Liver (tissue), 9 donors: ENCODE data around the gene MKNK1. TPM values are rescaled to one million over a fixed set of nuclear protein-coding genes. Genes with fewer than 3 reads are reported as not detected.

Experiments used
- DNase-seq: peaks from one replicate; pipeline ENCODE4 v3.0.0-alpha.2; 2017; ENCODE audit warnings: low spot score
- H3K27ac ChIP-seq, 2 donors: one replicate each; pipeline ENCODE4 v1.7.0; 2013; ENCODE audit warnings: inconsistent platforms in 2 of 2, low read length in 2 of 2, control low read depth in 1 of 2, low read depth in 1 of 2, mild to moderate bottlenecking in 1 of 2
- H3K27me3 ChIP-seq, 4 donors: one replicate each; pipeline versions ENCODE4 v1.6.1 to v1.7.0; 2013; ENCODE audit warnings: low read length in 3 of 4, inconsistent platforms in 1 of 4, mild to moderate bottlenecking in 1 of 4, moderate library complexity in 1 of 4; ENCODE audit not compliant: control insufficient read depth in 4 of 4, insufficient read depth in 4 of 4
- H3K36me3 ChIP-seq, 4 donors: one replicate each; pipeline versions ENCODE4 v1.6.1 to v1.7.0; 2013; ENCODE audit warnings: low read length in 3 of 4, mild to moderate bottlenecking in 3 of 4, low read depth in 1 of 4, moderate library complexity in 1 of 4; ENCODE audit not compliant: control insufficient read depth in 4 of 4, insufficient read depth in 3 of 4
- H3K4me1 ChIP-seq, 4 donors: one replicate each; pipeline versions ENCODE4 v1.6.1 to v1.7.0; 2013; ENCODE audit warnings: low read length in 3 of 4, mild to moderate bottlenecking in 3 of 4, moderate library complexity in 1 of 4; ENCODE audit not compliant: control insufficient read depth in 4 of 4, insufficient read depth in 4 of 4
- H3K4me3 ChIP-seq, 3 donors: one replicate each; pipeline versions ENCODE4 v1.6.1 to v1.7.0; 2013; ENCODE audit warnings: low read length in 3 of 3, control low read depth in 1 of 3, low read depth in 1 of 3, mild to moderate bottlenecking in 1 of 3
- H3K9ac ChIP-seq, 2 donors: one replicate each; pipeline ENCODE4 v1.7.0; 2013; ENCODE audit warnings: low read length in 2 of 2, mild to moderate bottlenecking in 2 of 2, moderate library complexity in 2 of 2, control low read depth in 1 of 2, low read depth in 1 of 2
- H3K9me3 ChIP-seq, 4 donors: one replicate each; pipeline versions ENCODE4 v1.6.1 to v1.7.0; 2013; ENCODE audit warnings: low read length in 3 of 4; ENCODE audit not compliant: control insufficient read depth in 4 of 4
- ATF3 ChIP-seq: IDR thresholded peaks from 2 replicates; pipeline ENCODE4 v1.6.1; 2016; ENCODE audit warnings: antibody characterized with exemption
- EGR1 ChIP-seq, 2 donors: IDR thresholded peaks; 2 replicates each; pipeline ENCODE4 v1.6.1; 2016 to 2018; ENCODE audit warnings: antibody characterized with exemption in 2 of 2, low read depth in 2 of 2
- FOXA1 ChIP-seq: IDR thresholded peaks from 2 replicates; pipeline ENCODE4 v1.6.1; 2016; ENCODE audit warnings: antibody characterized with exemption
- FOXA2 ChIP-seq: IDR thresholded peaks from 2 replicates; pipeline ENCODE4 v1.6.1; 2016; ENCODE audit warnings: antibody characterized with exemption
- GABPA ChIP-seq, 2 donors: IDR thresholded peaks in 1 of 2; conservative IDR thresholded peaks in 1 of 2; 2 replicates each; pipeline ENCODE4 v1.6.1; 2016; ENCODE audit warnings: antibody characterized with exemption in 2 of 2, mild to moderate bottlenecking in 1 of 2, moderate library complexity in 1 of 2
- HNF4A ChIP-seq, 2 donors: conservative IDR thresholded peaks; 2 replicates each; pipeline ENCODE4 v1.6.1; 2016; ENCODE audit warnings: antibody characterized with exemption in 2 of 2, mild to moderate bottlenecking in 2 of 2
- HNF4G ChIP-seq: IDR thresholded peaks from 2 replicates; pipeline ENCODE4 v1.6.1; 2016; ENCODE audit warnings: antibody characterized with exemption
- JUND ChIP-seq, 2 donors: IDR thresholded peaks; 2 replicates each; pipeline ENCODE4 v1.6.1; 2016; ENCODE audit warnings: antibody characterized with exemption in 2 of 2
- MAX ChIP-seq: IDR thresholded peaks from 2 replicates; pipeline ENCODE4 v1.6.1; 2016; ENCODE audit warnings: antibody characterized with exemption
- NR2F2 ChIP-seq: IDR thresholded peaks from 2 replicates; pipeline ENCODE4 v1.6.1; 2016; ENCODE audit warnings: antibody characterized with exemption
- RAD21 ChIP-seq, 2 donors: IDR thresholded peaks; 2 replicates each; pipeline ENCODE4 v1.6.1; 2016; ENCODE audit warnings: antibody characterized with exemption in 2 of 2, mild to moderate bottlenecking in 2 of 2
- REST ChIP-seq: IDR thresholded peaks from 2 replicates; pipeline ENCODE4 v1.6.1; 2016; ENCODE audit warnings: antibody characterized with exemption, mild to moderate bottlenecking
- RXRA ChIP-seq, 2 donors: IDR thresholded peaks; 2 replicates each; pipeline ENCODE4 v1.6.1; 2017 to 2018; ENCODE audit warnings: antibody characterized with exemption in 2 of 2, mild to moderate bottlenecking in 1 of 2
- SP1 ChIP-seq: IDR thresholded peaks from 2 replicates; pipeline ENCODE4 v1.6.1; 2018; ENCODE audit warnings: antibody characterized with exemption, mild to moderate bottlenecking
- TAF1 ChIP-seq: conservative IDR thresholded peaks from 2 replicates; pipeline ENCODE4 v1.6.1; 2016; ENCODE audit warnings: antibody characterized with exemption, mild to moderate bottlenecking
- YY1 ChIP-seq: IDR thresholded peaks from 2 replicates; pipeline ENCODE4 v1.6.1; 2016; ENCODE audit warnings: antibody characterized with exemption, mild to moderate bottlenecking
- WGBS: extraction: QIAGEN DNeasy Blood & Tissue Kit; methylation state at CpG from one replicate; pipeline ENCODE4 v1.1.7; 2013; 5-methylcytosine and 5-hydroxymethylcytosine counted together
- polyA plus RNA-seq, 2 donors: library from polyadenylated mRNA; stranded (reverse) in 1 of 2; unstranded in 1 of 2; fragments of 200-250 nt in 1 of 2; fragments of >200 nt in 1 of 2; fragmentation: Nextera tagmentation in 1 of 2; extraction: Ambion mirVana in 1 of 2; gene quantifications; one replicate each; pipeline versions ENCODE4 v1.2.1 to v1.2.3, GENCODE V29; 2013 to 2015
- total RNA-seq, 2 donors: library from RNA; depleted of rRNA; stranded (reverse); fragments of >200 nt; gene quantifications; one replicate each; pipeline ENCODE4 v1.2.3, GENCODE V29; 2014
- TF ChIP-seq, protein P1 (sequence below): fragments of 150-350 bp; IDR thresholded peaks from 2 replicates; pipeline ENCODE4 v1.5.1; 2017; ENCODE audit warnings: improper control_type of control experiment, low read depth, low read length; ENCODE audit not compliant: missing input control
- TF ChIP-seq, protein P2 (sequence below): IDR thresholded peaks from 2 replicates; pipeline ENCODE4 v1.6.1; 2016; ENCODE audit warnings: antibody characterized with exemption
- donor health status: healthy.
- donor health status: healthy.
- donor health status: healthy.
- donor health status: healthy.
- donor health status: healthy.

MKNK1 gene
- total and polyA plus RNA-seq, 4 donors, result 10.2 to 30.8 (median 18.3) TPM

GRCh38 chr1:46646844-46647243 is 42.8 kb upstream of the MKNK1 start:
- Histone ChIP-seq H3K4me1 (peaks cover 0 to 7% (median 0%) of the 10 kb centered on the region in 4 donors), H3K9me3 (no peaks in the 10 kb centered on the region), H3K27ac (no peak overlapping the region), H3K36me3 (peaks cover 0 to 20% (median 9%) of the 10 kb centered on the region in 4 donors), H3K4me3 (no peak overlapping the region), H3K9ac (no peak overlapping the region), H3K27me3 (no peaks in the 10 kb centered on the region)
- no peak for DNase-seq
- 97% methylated on average over 2 of the region's 2 CpGs for WGBS
- TF ChIP-seq FOXA1 (no peak), HNF4G (no peak), REST (no peak), SP1 (no peak), HNF4A (conservative IDR thresholded peaks at IDR 0.05) (no peak)
- TF ChIP-seq, protein P1, sequence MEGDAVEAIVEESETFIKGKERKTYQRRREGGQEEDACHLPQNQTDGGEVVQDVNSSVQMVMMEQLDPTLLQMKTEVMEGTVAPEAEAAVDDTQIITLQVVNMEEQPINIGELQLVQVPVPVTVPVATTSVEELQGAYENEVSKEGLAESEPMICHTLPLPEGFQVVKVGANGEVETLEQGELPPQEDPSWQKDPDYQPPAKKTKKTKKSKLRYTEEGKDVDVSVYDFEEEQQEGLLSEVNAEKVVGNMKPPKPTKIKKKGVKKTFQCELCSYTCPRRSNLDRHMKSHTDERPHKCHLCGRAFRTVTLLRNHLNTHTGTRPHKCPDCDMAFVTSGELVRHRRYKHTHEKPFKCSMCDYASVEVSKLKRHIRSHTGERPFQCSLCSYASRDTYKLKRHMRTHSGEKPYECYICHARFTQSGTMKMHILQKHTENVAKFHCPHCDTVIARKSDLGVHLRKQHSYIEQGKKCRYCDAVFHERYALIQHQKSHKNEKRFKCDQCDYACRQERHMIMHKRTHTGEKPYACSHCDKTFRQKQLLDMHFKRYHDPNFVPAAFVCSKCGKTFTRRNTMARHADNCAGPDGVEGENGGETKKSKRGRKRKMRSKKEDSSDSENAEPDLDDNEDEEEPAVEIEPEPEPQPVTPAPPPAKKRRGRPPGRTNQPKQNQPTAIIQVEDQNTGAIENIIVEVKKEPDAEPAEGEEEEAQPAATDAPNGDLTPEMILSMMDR, result no peak

DNA sequence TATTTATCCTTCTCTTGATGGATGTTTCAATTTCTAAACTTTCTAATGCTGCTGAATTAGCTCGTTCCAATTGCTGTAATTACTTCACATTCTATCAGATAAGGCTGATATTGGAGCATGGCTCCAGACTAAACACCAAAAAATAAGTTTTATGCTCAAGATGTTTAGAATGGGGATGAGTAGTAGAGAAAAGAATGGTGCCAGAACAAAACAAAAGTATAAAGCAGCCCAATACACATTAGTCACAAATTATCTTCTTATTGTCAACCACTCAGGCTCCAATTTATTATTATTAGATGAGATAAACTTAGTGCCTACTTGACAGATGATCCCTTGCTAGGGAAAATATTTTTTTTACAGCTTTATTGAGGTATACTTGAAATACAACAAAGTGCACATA is 42.3 kb upstream of the MKNK1 start:
- Histone ChIP-seq H3K27me3 (no peaks in the 10 kb centered on the region), H3K36me3 (peaks cover 0 to 20% (median 9%) of the 10 kb centered on the region in 4 donors), H3K4me3 (no peak overlapping the region), H3K27ac (no peak overlapping the region), H3K9ac (no peak overlapping the region), H3K4me1 (peaks cover 0 to 7% (median 0%) of the 10 kb centered on the region in 4 donors), H3K9me3 (no peaks in the 10 kb centered on the region)
- 94% methylated on average over 1 of the region's 1 CpG for WGBS
- DNase-seq, result no peak
- TF ChIP-seq EGR1 (IDR thresholded peaks at IDR 0.05; ENCODE audit: low read depth in 2 of 2), result no peak
- no peak for TF ChIP-seq FOXA2
- no peak for TF ChIP-seq MAX
- TF ChIP-seq, protein P2, sequence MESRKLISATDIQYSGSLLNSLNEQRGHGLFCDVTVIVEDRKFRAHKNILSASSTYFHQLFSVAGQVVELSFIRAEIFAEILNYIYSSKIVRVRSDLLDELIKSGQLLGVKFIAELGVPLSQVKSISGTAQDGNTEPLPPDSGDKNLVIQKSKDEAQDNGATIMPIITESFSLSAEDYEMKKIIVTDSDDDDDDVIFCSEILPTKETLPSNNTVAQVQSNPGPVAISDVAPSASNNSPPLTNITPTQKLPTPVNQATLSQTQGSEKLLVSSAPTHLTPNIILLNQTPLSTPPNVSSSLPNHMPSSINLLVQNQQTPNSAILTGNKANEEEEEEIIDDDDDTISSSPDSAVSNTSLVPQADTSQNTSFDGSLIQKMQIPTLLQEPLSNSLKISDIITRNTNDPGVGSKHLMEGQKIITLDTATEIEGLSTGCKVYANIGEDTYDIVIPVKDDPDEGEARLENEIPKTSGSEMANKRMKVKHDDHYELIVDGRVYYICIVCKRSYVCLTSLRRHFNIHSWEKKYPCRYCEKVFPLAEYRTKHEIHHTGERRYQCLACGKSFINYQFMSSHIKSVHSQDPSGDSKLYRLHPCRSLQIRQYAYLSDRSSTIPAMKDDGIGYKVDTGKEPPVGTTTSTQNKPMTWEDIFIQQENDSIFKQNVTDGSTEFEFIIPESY, result no peak
- no peak for TF ChIP-seq RXRA (IDR thresholded peaks at IDR 0.05)
- no peak for TF ChIP-seq FOXA1
- no peak for TF ChIP-seq ATF3
- no peak for TF ChIP-seq GABPA (IDR thresholded peaks at IDR 0.05 in 1 of 2, conservative IDR thresholded peaks at IDR 0.05 in 1 of 2)
- no peak for TF ChIP-seq RAD21 (IDR thresholded peaks at IDR 0.05)
- TF ChIP-seq YY1, result no peak
- TF ChIP-seq HNF4A (conservative IDR thresholded peaks at IDR 0.05), result no peak
- no peak for TF ChIP-seq NR2F2
- no peak for TF ChIP-seq JUND (IDR thresholded peaks at IDR 0.05)
- TF ChIP-seq HNF4G, result no peak
- no peak for TF ChIP-seq TAF1
- no peak for TF ChIP-seq REST
- no peak for TF ChIP-seq SP1
